Left lung (tissue), 10 donors: ENCODE data around the gene LAT. TPM values are rescaled to one million over a fixed set of nuclear protein-coding genes. Genes with fewer than 3 reads are reported as not detected.
A peak's percentile ranks its signal among the peaks of the same experiment; 100 is the strongest.
"Not testable (repeated sequence)": the region's sequence is repeated elsewhere in the genome, so short reads cannot be mapped to it uniquely, and the experiment has no call there.

ENCODE experiments used
- ATAC-seq: fragments of 200-7000 bp; cut with Tn5 transposase; one replicate; pipeline ENCODE4 v1.9.1; 2020; ENCODE audit warnings: moderate library complexity
- DNase-seq, 4 donors: peaks; one replicate each; pipeline ENCODE4 v3.0.0-alpha.2; 2013 to 2020
- H3K27ac ChIP-seq, 2 donors: fragments of 200-600 bp; sonication (generic) in 1 of 2; one replicate each; pipeline versions ENCODE4 v1.5.0 to v1.8.0; 2020 to 2021
- H3K27me3 ChIP-seq, 2 donors: fragments of 200-600 bp; sonication (generic) in 1 of 2; one replicate each; pipeline versions ENCODE4 v1.5.0 to v1.8.0; 2020 to 2021
- H3K36me3 ChIP-seq, 2 donors: fragments of 200-600 bp; sonication (generic) in 1 of 2; one replicate each; pipeline versions ENCODE4 v1.5.0 to v1.8.0; 2020 to 2021
- H3K4me1 ChIP-seq, 2 donors: fragments of 200-600 bp; one replicate each; pipeline ENCODE4 v1.8.0; 2021
- H3K4me3 ChIP-seq, 2 donors: fragments of 200-600 bp; sonication (generic) in 1 of 2; one replicate each; pipeline versions ENCODE4 v1.5.0 to v1.8.0; 2020 to 2021; ENCODE audit warnings: mild to moderate bottlenecking in 1 of 2
- H3K9me3 ChIP-seq, 2 donors: fragments of 200-600 bp; sonication (generic) in 1 of 2; one replicate each; pipeline versions ENCODE4 v1.5.0 to v1.8.0; 2020 to 2021
- intact Hi-C, 2 donors: fragments of 100-400 bp; cut with DNase I; formaldehyde crosslinking; loops; one replicate each; pipeline versions ENCODE4 v1.11.2 to v1.14.2; 2022
- polyA plus RNA-seq, 6 donors: library from polyadenylated mRNA; unstranded; fragments of 120-200 nt; gene quantifications; one replicate each; pipeline ENCODE4 v1.2.1, GENCODE V29; 2013; ENCODE audit not compliant: insufficient read length in 6 of 6
- total RNA-seq, 2 donors: library from RNA; stranded (reverse); fragmentation: NEBNext Ultra II Directional; extraction: Animal tissue kit (Norgen Biotek cat#: 25700); gene quantifications; one replicate each; pipeline ENCODE4 v1.2.1, GENCODE V29; 2021
- TF ChIP-seq, protein P1 (sequence below), 2 donors: fragments of 200-600 bp; sonication (generic) in 1 of 2; IDR thresholded peaks; one replicate each; pipeline versions ENCODE4 v1.5.0 to v1.8.0; 2021; ENCODE audit warnings: antibody characterized with exemption in 2 of 2
- donor health status: DM: no; HTN: yes; CAD: no.
- donor health status: DM: no; HTN: no; CAD: no.

Gene LAT
- total and polyA plus RNA-seq, 8 donors: 5.1 to 14.0 (median 7.0) TPM

DNA sequence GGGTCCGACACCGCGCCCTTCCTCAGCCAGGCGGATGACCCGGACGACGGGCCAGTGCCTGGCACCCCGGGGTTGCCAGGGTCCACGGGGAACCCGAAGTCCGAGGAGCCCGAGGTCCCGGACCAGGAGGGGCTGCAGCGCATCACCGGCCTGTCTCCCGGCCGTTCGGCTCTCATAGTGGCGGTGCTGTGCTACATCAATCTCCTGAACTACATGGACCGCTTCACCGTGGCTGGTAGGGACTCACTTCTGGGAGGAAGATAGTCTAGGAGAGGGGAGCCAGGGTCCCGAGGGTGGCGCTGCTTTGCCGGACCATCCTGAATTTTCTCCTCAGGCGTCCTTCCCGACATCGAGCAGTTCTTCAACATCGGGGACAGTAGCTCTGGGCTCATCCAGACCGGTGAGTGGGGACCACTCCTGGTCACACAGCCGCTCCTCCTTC, 9.7 kb upstream of the LAT start:
- Histone ChIP-seq H3K9me3 (no peaks in the 10 kb centered on the region), H3K4me1 (peaks cover 11 to 42% of the 10 kb centered on the region in 2 donors), H3K4me3 (peak overlapping the region; percentile 95 to 97), H3K36me3 (peaks cover 0 to 34% of the 10 kb centered on the region in 2 donors), H3K27me3 (no peaks in the 10 kb centered on the region), H3K27ac (peak overlapping the region; percentile 82 to 86)
- ATAC-seq: peak; percentile 10
- TF ChIP-seq, protein P1, sequence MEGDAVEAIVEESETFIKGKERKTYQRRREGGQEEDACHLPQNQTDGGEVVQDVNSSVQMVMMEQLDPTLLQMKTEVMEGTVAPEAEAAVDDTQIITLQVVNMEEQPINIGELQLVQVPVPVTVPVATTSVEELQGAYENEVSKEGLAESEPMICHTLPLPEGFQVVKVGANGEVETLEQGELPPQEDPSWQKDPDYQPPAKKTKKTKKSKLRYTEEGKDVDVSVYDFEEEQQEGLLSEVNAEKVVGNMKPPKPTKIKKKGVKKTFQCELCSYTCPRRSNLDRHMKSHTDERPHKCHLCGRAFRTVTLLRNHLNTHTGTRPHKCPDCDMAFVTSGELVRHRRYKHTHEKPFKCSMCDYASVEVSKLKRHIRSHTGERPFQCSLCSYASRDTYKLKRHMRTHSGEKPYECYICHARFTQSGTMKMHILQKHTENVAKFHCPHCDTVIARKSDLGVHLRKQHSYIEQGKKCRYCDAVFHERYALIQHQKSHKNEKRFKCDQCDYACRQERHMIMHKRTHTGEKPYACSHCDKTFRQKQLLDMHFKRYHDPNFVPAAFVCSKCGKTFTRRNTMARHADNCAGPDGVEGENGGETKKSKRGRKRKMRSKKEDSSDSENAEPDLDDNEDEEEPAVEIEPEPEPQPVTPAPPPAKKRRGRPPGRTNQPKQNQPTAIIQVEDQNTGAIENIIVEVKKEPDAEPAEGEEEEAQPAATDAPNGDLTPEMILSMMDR (IDR thresholded peaks at IDR 0.05): no peak
- intact Hi-C loops: no loop called here
- DNase-seq: peak in 1 of 4 donors; percentile 82

DNA sequence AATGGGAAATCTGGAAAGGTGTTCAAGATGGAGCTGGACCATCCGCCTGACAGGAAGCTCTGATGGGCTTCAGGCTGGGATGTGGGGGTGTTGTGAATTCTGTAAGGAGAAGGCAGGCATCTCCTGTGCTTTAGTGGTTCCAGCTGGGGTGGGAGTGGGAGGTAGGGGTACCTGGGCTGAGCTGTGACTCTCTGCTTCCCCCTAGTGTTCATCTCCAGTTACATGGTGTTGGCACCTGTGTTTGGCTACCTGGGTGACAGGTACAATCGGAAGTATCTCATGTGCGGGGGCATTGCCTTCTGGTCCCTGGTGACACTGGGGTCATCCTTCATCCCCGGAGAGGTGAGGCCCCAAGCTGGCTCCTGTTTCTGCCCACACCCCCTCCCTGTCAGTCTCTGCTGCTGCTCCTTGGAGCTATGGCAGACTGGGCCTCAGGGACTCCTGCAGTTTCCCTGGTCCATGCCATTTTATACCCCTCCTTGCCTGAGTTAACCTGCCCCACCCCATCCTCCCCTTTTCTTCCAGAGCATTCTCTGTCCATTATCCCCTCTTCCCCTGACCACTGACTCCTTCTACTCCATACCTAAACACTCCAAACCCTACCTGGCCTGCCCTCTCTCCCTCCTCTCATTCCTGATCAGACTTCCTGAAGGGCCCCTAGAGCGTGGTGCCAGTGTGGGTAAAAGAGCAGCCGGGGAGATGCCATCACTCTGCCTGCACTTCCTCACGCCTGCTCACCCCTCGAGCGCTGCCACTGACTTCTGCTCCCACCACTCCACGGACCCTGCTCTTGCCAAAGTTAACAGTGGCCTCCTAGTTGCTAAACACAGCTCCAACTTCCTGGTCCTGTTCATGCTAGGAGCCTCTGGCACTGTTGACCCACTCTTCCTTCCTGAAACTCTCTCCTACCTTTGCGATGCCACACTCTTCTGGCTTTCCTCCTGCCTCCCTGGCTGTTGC, 6.9 kb upstream of the LAT start:
- Histone ChIP-seq H3K4me1 (peaks cover 11 to 42% of the 10 kb centered on the region in 2 donors), H3K36me3 (peaks cover 0 to 62% of the 10 kb centered on the region in 2 donors), H3K4me3 (no peak overlapping the region), H3K9me3 (no peaks in the 10 kb centered on the region), H3K27me3 (no peaks in the 10 kb centered on the region), H3K27ac (no peak overlapping the region)
- TF ChIP-seq, protein P1 (IDR thresholded peaks at IDR 0.05): peak in 1 of 2 donors; percentile 27
- ATAC-seq: no peak
- DNase-seq: peak in 2 of 4 donors; percentile 7 to 39
- intact Hi-C loops: no loop called here

DNA sequence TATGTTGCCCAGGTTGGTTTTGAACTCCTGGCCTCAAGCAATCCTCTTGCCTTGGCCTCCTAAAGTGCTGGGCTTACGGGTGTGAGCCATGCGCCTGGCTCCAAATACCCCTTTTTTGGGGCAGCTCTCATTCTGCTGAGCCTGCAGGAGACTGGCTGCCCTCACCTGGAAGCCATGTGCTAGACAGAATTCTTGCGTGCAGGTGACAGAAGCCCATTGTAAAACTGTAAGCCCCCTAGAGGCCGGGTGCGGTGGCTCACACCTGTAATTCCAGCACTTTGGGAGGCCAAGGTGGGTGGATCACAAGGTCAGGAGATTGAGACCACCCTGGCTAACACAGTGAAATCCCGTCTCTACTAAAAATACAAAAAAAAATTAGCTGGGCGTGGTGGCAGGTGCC, 4.5 kb upstream of the LAT start:
- ATAC-seq, DNase-seq, intact Hi-C loops, H3K9me3 ChIP-seq, H3K4me3 ChIP-seq, H3K27ac ChIP-seq, H3K27me3 ChIP-seq: not testable (repeated sequence)
- peaks cover 8 to 46% of the 10 kb centered on the region in 2 donors for H3K4me1 ChIP-seq
- peaks cover 0 to 84% of the 10 kb centered on the region in 2 donors for H3K36me3 ChIP-seq

DNA sequence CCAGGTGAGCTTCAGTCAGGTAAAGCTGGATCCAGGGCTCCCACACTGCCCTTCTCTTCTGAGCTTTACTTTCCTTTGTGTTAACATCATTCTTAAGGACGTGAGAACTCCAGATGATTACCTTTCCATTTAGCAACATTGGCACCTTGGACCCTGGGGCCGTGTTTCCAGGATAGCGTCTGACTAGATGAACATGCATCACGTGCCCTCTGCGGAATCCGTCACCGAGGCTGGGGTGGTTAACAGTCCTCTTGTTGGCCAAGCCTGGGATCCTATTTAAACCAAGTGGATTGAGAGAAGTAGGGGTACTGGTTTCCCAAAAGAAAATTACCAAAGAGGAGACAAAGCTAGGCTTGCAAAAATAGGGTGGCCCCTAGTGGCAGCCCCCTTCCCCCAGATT, 3.9 kb upstream of the LAT start:
- H3K9me3 ChIP-seq: no peaks in the 10 kb centered on the region
- no peak overlapping the region for H3K27ac ChIP-seq
- no peak overlapping the region for H3K4me3 ChIP-seq
- intact Hi-C loops: no loop called here
- H3K36me3 ChIP-seq: peaks cover 0 to 90% of the 10 kb centered on the region in 2 donors
- H3K27me3 ChIP-seq: no peaks in the 10 kb centered on the region
- DNase-seq (no peak), ATAC-seq (no peak)
- peaks cover 2 to 43% of the 10 kb centered on the region in 2 donors for H3K4me1 ChIP-seq
- TF ChIP-seq, protein P1 (IDR thresholded peaks at IDR 0.05): no peak

DNA sequence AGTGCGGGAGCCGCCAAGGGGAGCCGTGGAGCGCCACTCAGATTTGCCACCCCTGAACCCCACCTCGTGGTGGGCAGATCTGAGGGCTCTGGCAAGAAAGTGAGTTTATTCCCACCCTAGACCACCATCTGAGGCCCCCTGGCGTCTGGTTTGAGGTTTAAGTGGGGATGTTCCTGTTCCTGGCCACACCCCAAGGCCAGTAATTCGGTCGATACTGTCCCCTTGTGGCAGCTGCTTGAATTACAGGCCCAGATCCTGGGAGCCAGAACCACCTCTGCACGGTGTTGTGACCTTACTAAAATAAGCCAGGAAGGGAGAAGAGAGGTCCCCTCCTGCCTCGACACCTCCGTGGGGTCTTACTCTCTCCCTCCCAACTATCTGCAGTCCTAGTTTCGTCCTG, 3.3 kb upstream of the LAT start:
- no peak for ATAC-seq
- Histone ChIP-seq H3K9me3 (peaks cover 0 to 1% of the 10 kb centered on the region in 2 donors), H3K4me3 (no peak overlapping the region), H3K4me1 (peaks cover 0 to 37% of the 10 kb centered on the region in 2 donors), H3K36me3 (peaks cover 0 to 92% of the 10 kb centered on the region in 2 donors), H3K27me3 (no peaks in the 10 kb centered on the region), H3K27ac (no peak overlapping the region)
- TF ChIP-seq, protein P1 (IDR thresholded peaks at IDR 0.05): peak in 1 of 2 donors; percentile 57
- intact Hi-C loops: no loop called here
- no peak for DNase-seq
